Measurements from ENCODE around the gene RABGEF1.

DNA sequence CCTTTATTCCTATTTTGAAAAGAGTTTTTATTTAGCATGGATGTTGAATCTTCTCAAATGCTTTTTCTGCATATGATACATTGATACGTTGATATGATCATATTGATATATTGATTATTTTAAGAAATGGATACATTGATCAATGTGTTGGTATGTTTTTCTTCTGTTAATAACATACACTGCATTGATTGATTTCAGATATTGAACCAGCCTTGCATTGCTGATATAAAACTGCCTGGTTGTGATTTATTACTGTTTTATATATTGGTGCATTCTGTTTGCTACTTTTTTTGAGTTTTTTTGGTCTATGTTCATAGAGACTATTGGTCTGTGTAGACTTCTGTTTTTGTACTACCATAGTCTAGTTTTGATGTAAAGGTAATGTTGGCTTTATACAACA, 26.8 kb upstream of the RABGEF1 start:
- TF ChIP-seq, protein P1, sequence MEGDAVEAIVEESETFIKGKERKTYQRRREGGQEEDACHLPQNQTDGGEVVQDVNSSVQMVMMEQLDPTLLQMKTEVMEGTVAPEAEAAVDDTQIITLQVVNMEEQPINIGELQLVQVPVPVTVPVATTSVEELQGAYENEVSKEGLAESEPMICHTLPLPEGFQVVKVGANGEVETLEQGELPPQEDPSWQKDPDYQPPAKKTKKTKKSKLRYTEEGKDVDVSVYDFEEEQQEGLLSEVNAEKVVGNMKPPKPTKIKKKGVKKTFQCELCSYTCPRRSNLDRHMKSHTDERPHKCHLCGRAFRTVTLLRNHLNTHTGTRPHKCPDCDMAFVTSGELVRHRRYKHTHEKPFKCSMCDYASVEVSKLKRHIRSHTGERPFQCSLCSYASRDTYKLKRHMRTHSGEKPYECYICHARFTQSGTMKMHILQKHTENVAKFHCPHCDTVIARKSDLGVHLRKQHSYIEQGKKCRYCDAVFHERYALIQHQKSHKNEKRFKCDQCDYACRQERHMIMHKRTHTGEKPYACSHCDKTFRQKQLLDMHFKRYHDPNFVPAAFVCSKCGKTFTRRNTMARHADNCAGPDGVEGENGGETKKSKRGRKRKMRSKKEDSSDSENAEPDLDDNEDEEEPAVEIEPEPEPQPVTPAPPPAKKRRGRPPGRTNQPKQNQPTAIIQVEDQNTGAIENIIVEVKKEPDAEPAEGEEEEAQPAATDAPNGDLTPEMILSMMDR (IDR thresholded peaks at IDR 0.05): no peak
- no peak for TF ChIP-seq POLR2A (IDR thresholded peaks at IDR 0.05)
